ENCODE results near the gene ADAMTS8. TPM values are rescaled to one million over a fixed set of nuclear protein-coding genes. Genes with fewer than 3 reads are reported as not detected.

The ADAMTS8 gene
- total RNA-seq, 2 donors from 2014 or later: 1.00 to 4.0 TPM

DNA sequence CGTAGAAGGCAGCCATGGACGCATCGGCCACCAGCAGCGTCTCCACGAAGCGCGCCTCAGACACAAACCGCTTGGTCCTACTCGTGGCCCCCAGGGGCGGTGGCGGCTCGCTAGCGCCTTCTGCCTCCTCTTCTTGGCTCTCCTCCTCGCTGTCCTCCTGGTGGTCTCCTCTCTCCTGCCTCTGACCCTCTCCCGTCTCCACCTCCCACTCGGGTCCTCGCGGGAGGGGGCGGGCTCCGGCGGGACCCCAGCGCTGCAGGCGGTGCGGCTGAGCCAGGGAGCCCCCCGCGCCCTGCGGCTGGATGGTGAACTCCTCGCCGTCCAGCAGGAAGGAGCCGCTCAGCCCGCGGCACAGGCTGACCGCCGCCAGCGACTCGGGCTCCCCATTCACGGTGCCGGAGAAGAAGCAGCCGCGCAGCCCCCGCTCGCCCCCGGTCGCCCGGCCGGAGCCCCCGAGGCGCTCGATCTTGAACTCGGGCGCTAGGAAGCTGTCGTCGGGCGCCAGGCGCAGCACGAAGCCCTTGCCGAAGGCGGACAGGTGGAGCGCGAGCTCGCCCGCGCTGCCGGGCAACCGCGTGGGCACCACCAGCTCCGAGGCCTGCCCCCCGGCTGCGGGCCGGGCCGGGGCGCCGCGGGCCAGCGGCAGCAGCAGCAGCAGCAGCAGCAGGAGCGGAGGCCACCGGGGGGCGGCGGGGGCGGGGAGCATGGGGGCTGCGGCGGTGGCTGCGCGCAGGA, 661 bp downstream of the ADAMTS8 start:
- 0 to 2% methylated on average over 23 to 84 of the region's 84 CpGs for WGBS, 2 experiments (ENCODE audit: insufficient coverage in 1 of 2, insufficient read length in 1 of 2)
- Mint-ChIP-seq H3K27me3 (ENCODE audit: insufficient read depth) (peaks cover 51% of the 10 kb centered on the region), H3K36me3 (ENCODE audit: low read depth) (no peaks in the 10 kb centered on the region), H3K4me3 (peak overlapping the region; percentile 49), H3K9me3 (no peaks in the 10 kb centered on the region), H3K4me1 (peaks cover 44% of the 10 kb centered on the region), H3K27ac (no peak overlapping the region)
- Histone ChIP-seq H3K36me3 (ENCODE audit: control insufficient read depth, insufficient read depth, low read length) (no peaks in the 10 kb centered on the region), H3K27me3 (ENCODE audit: control insufficient read depth, insufficient read depth, low read length, poor library complexity, severe bottlenecking) (peaks cover 47% of the 10 kb centered on the region), H3K9me3 (ENCODE audit: control insufficient read depth, low read length) (no peaks in the 10 kb centered on the region), H3K9ac (ENCODE audit: extremely low read depth, low read length, poor library complexity, severe bottlenecking) (no peak overlapping the region), H3K4me3 (ENCODE audit: low read length) (peak overlapping the region; percentile 60), H3K27ac (ENCODE audit: low read depth, low read length) (no peak overlapping the region), H3K4me1 (ENCODE audit: control insufficient read depth, insufficient read depth, low read length) (peaks cover 17% of the 10 kb centered on the region)
- peak; percentile 88 for DNase-seq
- peak; percentile 72 for TF ChIP-seq CTCF (conservative IDR thresholded peaks at IDR 0.05)

- H3K27ac Mint-ChIP-seq: no peak overlapping the region
- H3K4me3 ChIP-seq (ENCODE audit: low read length): peak overlapping the region; percentile 60
- peaks cover 50% of the 10 kb centered on the region for H3K4me1 Mint-ChIP-seq
- WGBS, 2 experiments (ENCODE audit: insufficient coverage in 1 of 2, insufficient read length in 1 of 2): 76 to 82% methylated on average over 8 to 18 of the region's 18 CpGs
- no peak overlapping the region for H3K27ac ChIP-seq (ENCODE audit: low read depth, low read length)
- no peak overlapping the region for H3K9ac ChIP-seq (ENCODE audit: extremely low read depth, low read length, poor library complexity, severe bottlenecking)
- no peaks in the 10 kb centered on the region for H3K9me3 ChIP-seq (ENCODE audit: control insufficient read depth, low read length)
- no peak for DNase-seq
- H3K4me3 Mint-ChIP-seq: peak overlapping the region; percentile 49
- peaks cover 47% of the 10 kb centered on the region for H3K27me3 ChIP-seq (ENCODE audit: control insufficient read depth, insufficient read depth, low read length, poor library complexity, severe bottlenecking)
- H3K36me3 Mint-ChIP-seq (ENCODE audit: low read depth): no peaks in the 10 kb centered on the region
- H3K27me3 Mint-ChIP-seq (ENCODE audit: insufficient read depth): peaks cover 51% of the 10 kb centered on the region
- peaks cover 17% of the 10 kb centered on the region for H3K4me1 ChIP-seq (ENCODE audit: control insufficient read depth, insufficient read depth, low read length)
- H3K36me3 ChIP-seq (ENCODE audit: control insufficient read depth, insufficient read depth, low read length): no peaks in the 10 kb centered on the region
- no peak for TF ChIP-seq CTCF (conservative IDR thresholded peaks at IDR 0.05)
- H3K9me3 Mint-ChIP-seq: no peaks in the 10 kb centered on the region
Observed at GRCh38 chr11:130426837-130427341, 1.5 kb downstream of the ADAMTS8 start.

DNA sequence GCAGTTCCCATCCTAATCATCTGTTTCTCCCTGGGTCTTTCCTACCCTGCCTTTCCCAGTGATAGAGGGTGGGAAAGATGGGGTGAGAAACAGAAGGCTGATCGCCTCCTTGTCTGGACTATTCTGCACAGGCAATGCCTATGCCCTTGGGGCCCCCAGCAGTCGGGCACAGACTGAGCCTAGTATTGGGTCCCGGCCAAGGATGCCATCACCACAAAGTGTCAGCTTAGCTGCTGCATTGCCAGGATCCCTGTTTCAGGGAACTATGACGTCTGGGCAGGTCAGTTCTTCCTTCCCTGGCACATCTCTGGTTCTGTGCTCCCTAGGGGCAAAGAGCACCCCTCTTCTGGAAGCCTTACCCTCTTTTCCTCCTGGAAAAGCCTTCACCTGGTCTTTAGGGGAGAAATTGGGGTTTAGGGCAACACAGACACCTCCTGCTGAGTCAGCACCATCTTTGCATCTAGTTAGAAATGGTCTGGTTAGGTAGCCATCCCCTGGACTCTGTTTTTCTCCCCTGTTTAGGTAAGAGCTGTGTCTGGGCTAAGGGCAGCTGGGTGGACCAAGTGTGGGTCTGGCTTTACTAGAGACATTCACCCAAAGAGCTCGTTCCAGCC, 2.1 kb downstream of the ADAMTS8 start:
- Histone ChIP-seq H3K36me3 (ENCODE audit: control insufficient read depth, insufficient read depth, low read length) (no peaks in the 10 kb centered on the region), H3K9ac (ENCODE audit: extremely low read depth, low read length, poor library complexity, severe bottlenecking) (no peak overlapping the region), H3K4me3 (ENCODE audit: low read length) (no peak overlapping the region), H3K27ac (ENCODE audit: low read depth, low read length) (no peak overlapping the region), H3K9me3 (ENCODE audit: control insufficient read depth, low read length) (no peaks in the 10 kb centered on the region), H3K4me1 (ENCODE audit: control insufficient read depth, insufficient read depth, low read length) (peaks cover 17% of the 10 kb centered on the region), H3K27me3 (ENCODE audit: control insufficient read depth, insufficient read depth, low read length, poor library complexity, severe bottlenecking) (peaks cover 47% of the 10 kb centered on the region)
- no peak for TF ChIP-seq CTCF (conservative IDR thresholded peaks at IDR 0.05)
- H3K27ac Mint-ChIP-seq: no peak overlapping the region
- no peaks in the 10 kb centered on the region for H3K9me3 Mint-ChIP-seq
- H3K4me1 Mint-ChIP-seq: peaks cover 50% of the 10 kb centered on the region
- no peak for DNase-seq
- WGBS, 2 experiments (ENCODE audit: insufficient coverage in 1 of 2, insufficient read length in 1 of 2): 87 to 93% methylated on average over 4 to 5 of the region's 5 CpGs
- peaks cover 51% of the 10 kb centered on the region for H3K27me3 Mint-ChIP-seq (ENCODE audit: insufficient read depth)
- no peaks in the 10 kb centered on the region for H3K36me3 Mint-ChIP-seq (ENCODE audit: low read depth)
- H3K4me3 Mint-ChIP-seq: peak overlapping the region; percentile 49
